Progenitor cell of endocrine pancreas (in vitro differentiated cells): ENCODE results near the gene NYAP1. TPM values are rescaled to one million over a fixed set of nuclear protein-coding genes. Genes with fewer than 3 reads are reported as not detected.

Experiments used
- DNase-seq: peaks from one replicate; pipeline ENCODE4 v3.0.0; 2021; ENCODE audit warnings: low spot score; ENCODE audit not compliant: unreplicated experiment
- H3K27ac Mint-ChIP-seq: 2 replicates; pipeline ENCODE4 v1.8.0; 2021; ENCODE audit warnings: mild to moderate bottlenecking, moderate library complexity, mixed read lengths
- H3K27me3 Mint-ChIP-seq: 2 replicates; pipeline ENCODE4 v1.8.0; 2021; ENCODE audit warnings: mixed read lengths
- H3K36me3 Mint-ChIP-seq: 2 replicates; pipeline ENCODE4 v1.8.0; 2022; ENCODE audit warnings: mixed read lengths; ENCODE audit not compliant: insufficient read depth
- H3K4me1 Mint-ChIP-seq: 2 replicates; pipeline ENCODE4 v1.8.0; 2021; ENCODE audit warnings: low read depth, mixed read lengths
- H3K4me3 Mint-ChIP-seq: 2 replicates; pipeline ENCODE4 v1.8.0; 2021; ENCODE audit warnings: low read depth, mild to moderate bottlenecking, moderate library complexity, mixed read lengths
- H3K9me3 Mint-ChIP-seq: 2 replicates; pipeline ENCODE4 v1.8.0; 2021; ENCODE audit warnings: low read depth, mixed read lengths
- CTCF ChIP-seq: fragments of 200-600 bp; sonication (generic); IDR thresholded peaks from one replicate; pipeline ENCODE4 v1.5.0; 2021; ENCODE audit warnings: antibody characterized with exemption, mild to moderate bottlenecking; ENCODE audit not compliant: unreplicated experiment
- total RNA-seq: library from RNA; stranded (reverse); gene quantifications from 2 replicates; pipeline ENCODE4 v1.2.1, GENCODE V29; 2021

The NYAP1 gene
- total RNA-seq, 1 donor from 2014 or later = 4.9 TPM

GRCh38 chr7:100515072-100515532 lies 31.4 kb downstream of the NYAP1 start:
- Mint-ChIP-seq H3K9me3 (no peaks in the 10 kb centered on the region), H3K4me3 (no peak overlapping the region), H3K27me3 (peaks cover 2% of the 10 kb centered on the region), H3K27ac (no peak overlapping the region), H3K4me1 (no peaks in the 10 kb centered on the region), H3K36me3 (no peaks in the 10 kb centered on the region)
- DNase-seq = no peak
- TF ChIP-seq CTCF = no peak

GRCh38 chr7:100516135-100516812 lies 32.5 kb downstream of the NYAP1 start:
- Mint-ChIP-seq H3K36me3 (no peaks in the 10 kb centered on the region), H3K9me3 (no peaks in the 10 kb centered on the region), H3K4me3 (no peak overlapping the region), H3K4me1 (no peaks in the 10 kb centered on the region), H3K27ac (no peak overlapping the region), H3K27me3 (no peaks in the 10 kb centered on the region)
- no peak for TF ChIP-seq CTCF
- DNase-seq = no peak

- Mint-ChIP-seq H3K36me3 (no peaks in the 10 kb centered on the region), H3K4me1 (no peaks in the 10 kb centered on the region), H3K9me3 (no peaks in the 10 kb centered on the region), H3K27ac (no peak overlapping the region), H3K27me3 (no peaks in the 10 kb centered on the region), H3K4me3 (no peak overlapping the region)
- no peak for DNase-seq
- no peak for TF ChIP-seq CTCF
Measured at GRCh38 chr7:100517305-100517704, 33.6 kb downstream of the NYAP1 start.

GRCh38 chr7:100519580-100519979 lies 35.9 kb downstream of the NYAP1 start:
- Mint-ChIP-seq H3K27me3 (no peaks in the 10 kb centered on the region), H3K4me3 (no peak overlapping the region), H3K36me3 (no peaks in the 10 kb centered on the region), H3K4me1 (no peaks in the 10 kb centered on the region), H3K9me3 (no peaks in the 10 kb centered on the region), H3K27ac (no peak overlapping the region)
- no peak for DNase-seq
- no peak for TF ChIP-seq CTCF

- H3K27me3 Mint-ChIP-seq = no peaks in the 10 kb centered on the region
- no peaks in the 10 kb centered on the region for H3K36me3 Mint-ChIP-seq
- H3K4me3 Mint-ChIP-seq = no peak overlapping the region
- TF ChIP-seq CTCF = no peak
- DNase-seq = no peak
- H3K27ac Mint-ChIP-seq = no peak overlapping the region
- no peaks in the 10 kb centered on the region for H3K4me1 Mint-ChIP-seq
- H3K9me3 Mint-ChIP-seq = no peaks in the 10 kb centered on the region
Measured at GRCh38 chr7:100520138-100520537, 36.4 kb downstream of the NYAP1 start.
